HFF-Myc (cell line): ENCODE data around the gene CDKN2AIPNL.

Experiments
- DNase-seq: peaks from one replicate; pipeline ENCODE4 v3.0.0-alpha.2; 2011; ENCODE audit warnings: low read depth; ENCODE audit errors: extremely low read depth
- H3K4me3 ChIP-seq: replicated peaks from 2 replicates; pipeline ENCODE4 v1.5.1; 2011; ENCODE audit warnings: low read depth, mild to moderate bottlenecking, control low read depth, low read length
- TF ChIP-seq, protein P1 (sequence below): IDR thresholded peaks from 2 replicates; pipeline ENCODE4 v1.5.1; 2012; ENCODE audit warnings: mild to moderate bottlenecking, low read depth, low read length, control low read depth; ENCODE audit errors: missing control alignments

Gene CDKN2AIPNL

GRCh38 chr5:134432677-134433359 lies 21.1 kb upstream of the CDKN2AIPNL start:
- DNase-seq: no peak
- TF ChIP-seq, protein P1, sequence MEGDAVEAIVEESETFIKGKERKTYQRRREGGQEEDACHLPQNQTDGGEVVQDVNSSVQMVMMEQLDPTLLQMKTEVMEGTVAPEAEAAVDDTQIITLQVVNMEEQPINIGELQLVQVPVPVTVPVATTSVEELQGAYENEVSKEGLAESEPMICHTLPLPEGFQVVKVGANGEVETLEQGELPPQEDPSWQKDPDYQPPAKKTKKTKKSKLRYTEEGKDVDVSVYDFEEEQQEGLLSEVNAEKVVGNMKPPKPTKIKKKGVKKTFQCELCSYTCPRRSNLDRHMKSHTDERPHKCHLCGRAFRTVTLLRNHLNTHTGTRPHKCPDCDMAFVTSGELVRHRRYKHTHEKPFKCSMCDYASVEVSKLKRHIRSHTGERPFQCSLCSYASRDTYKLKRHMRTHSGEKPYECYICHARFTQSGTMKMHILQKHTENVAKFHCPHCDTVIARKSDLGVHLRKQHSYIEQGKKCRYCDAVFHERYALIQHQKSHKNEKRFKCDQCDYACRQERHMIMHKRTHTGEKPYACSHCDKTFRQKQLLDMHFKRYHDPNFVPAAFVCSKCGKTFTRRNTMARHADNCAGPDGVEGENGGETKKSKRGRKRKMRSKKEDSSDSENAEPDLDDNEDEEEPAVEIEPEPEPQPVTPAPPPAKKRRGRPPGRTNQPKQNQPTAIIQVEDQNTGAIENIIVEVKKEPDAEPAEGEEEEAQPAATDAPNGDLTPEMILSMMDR: no peak
- no peak overlapping the region for H3K4me3 ChIP-seq

DNA sequence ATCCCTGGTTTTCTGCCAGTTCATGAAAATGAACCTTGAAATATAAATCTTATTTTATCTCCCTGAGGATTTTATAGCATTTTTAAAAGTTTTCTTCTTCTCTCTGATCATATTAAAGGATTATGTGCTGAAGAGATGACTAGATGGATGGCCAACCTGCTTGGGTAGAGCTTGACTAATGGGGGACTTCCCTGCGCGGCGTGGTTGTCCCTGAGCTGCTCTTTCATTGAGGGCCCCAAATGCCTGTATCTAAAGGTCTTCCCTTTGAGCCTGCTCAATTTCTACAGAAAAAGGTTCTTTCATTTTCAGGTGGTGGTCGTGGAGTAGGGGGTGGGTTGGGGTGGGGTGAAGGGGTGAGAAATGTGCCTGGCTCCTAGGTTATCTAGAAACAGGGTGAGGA lies 20.5 kb upstream of the CDKN2AIPNL start:
- DNase-seq: no peak
- TF ChIP-seq, protein P1: no peak
- no peak overlapping the region for H3K4me3 ChIP-seq

- TF ChIP-seq, protein P1: no peak
- DNase-seq: no peak
- H3K4me3 ChIP-seq: no peak overlapping the region
These were observed 18.4 kb upstream of the CDKN2AIPNL start for GRCh38 chr5:134430001-134430569.

DNA sequence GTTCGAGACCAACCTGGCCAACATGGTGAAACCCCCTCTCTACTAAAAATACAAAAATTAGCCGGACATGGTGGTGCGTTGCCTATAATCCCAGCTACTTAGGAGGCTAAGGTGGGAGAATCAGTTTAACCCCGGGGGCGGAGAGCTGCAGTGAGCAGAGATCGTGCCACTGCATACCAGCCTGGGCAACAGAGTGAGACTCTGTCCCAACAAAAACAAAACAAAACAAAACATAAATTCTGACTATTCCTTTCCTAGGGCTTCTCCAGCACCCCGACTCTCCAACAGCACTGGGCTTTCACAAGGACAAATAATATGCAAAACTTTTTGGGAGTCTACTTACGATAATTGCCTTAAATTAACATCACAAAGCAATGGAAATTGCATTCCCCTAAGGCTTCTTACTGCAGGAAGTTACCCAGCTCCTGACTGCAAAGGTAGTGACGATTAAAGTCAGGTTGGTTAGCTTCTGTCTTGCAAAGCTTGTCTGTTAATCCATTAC lies 15.9 kb upstream of the CDKN2AIPNL start:
- no peak overlapping the region for H3K4me3 ChIP-seq
- DNase-seq: no peak
- TF ChIP-seq, protein P1: no peak

DNA sequence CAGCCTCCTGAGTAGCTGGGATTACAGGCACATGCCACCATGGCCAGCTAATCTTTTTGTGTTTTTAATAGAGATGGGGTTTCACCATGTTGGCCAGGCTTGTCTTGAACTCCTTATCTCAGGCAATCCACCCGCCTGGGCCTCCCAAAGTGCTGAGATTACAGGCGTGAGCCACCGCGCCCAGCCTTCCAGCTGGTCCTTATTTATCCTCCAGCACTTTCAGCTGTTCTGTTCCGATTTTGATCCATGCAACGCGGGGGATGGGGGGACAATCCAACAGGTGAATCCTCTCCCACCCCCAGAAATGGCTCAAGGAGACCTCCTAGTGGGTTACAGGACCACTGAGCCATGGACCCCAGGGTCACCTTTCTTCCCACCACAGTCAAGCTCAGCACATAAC lies 14.7 kb upstream of the CDKN2AIPNL start:
- TF ChIP-seq, protein P1: no peak
- DNase-seq: no peak
- no peak overlapping the region for H3K4me3 ChIP-seq

DNA sequence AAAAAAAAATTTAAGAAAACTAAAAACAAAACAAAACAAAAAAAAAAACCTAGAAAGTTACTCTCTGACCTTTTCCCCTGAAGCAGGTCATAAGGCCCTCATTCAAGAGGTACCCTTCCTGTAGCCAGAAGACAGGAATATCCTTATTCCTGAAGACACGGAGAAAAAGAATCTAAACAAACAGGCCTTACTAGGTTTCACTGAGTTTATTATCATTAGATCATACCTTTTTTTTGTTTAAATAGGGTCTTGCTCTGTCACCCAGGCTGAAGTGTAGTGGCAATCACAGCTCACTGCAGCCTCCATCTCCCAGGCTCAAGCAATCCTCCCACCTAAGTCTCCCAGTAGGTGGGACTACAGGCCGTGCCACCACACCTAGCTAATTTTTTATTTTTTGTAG lies 11.7 kb upstream of the CDKN2AIPNL start:
- TF ChIP-seq, protein P1: no peak
- H3K4me3 ChIP-seq: no peak overlapping the region
- DNase-seq: no peak
